A673 (cell line): ENCODE data around the gene SCG5. TPM values are rescaled to one million over a fixed set of nuclear protein-coding genes. Genes with fewer than 3 reads are reported as not detected.

Experiments used
- BruUV-seq: library from RNA; stranded (reverse); fragments of 400-500 nt; replicated peaks from 2 replicates; lab custom pipeline; 2021; lab: Mats Ljungman, UMichigan
- CTCF ChIA-PET: fragments of 300-600 bp; sonication (Branson Sonifier 250); formaldehyde crosslinking; loops from one replicate; lab custom pipeline; 2022; ENCODE audit warnings: antibody characterized with exemption; lab: Charles Lee
- POLR2A ChIA-PET: fragments of 300-600 bp; sonication (Branson Sonifier 250); formaldehyde crosslinking; loops from one replicate; lab custom pipeline; 2022; ENCODE audit warnings: antibody characterized with exemption; ENCODE audit not compliant: low non-redundant PET; lab: Charles Lee
- DNase-seq: peaks from one replicate; pipeline ENCODE4 v3.0.0-alpha.2; 2015; ENCODE audit warnings: low spot score
- H3K27ac ChIP-seq: fragments of 200-600 bp; sonication (generic); 2 replicates; pipeline ENCODE4 v1.5.1; 2016; ENCODE audit warnings: mixed run types, low read depth, mild to moderate bottlenecking, mixed read lengths, antibody characterized with exemption, low read length; ENCODE audit not compliant: poor library complexity, severe bottlenecking
- H3K27me3 ChIP-seq: fragments of 200-600 bp; sonication (generic); replicated peaks from 2 replicates; pipeline ENCODE4 v1.6.1; 2017; ENCODE audit warnings: mixed run types, low read depth, mild to moderate bottlenecking, mixed read lengths, antibody characterized with exemption, low read length; ENCODE audit not compliant: insufficient read depth, poor library complexity
- H3K36me3 ChIP-seq: fragments of 200-600 bp; sonication (generic); 2 replicates; pipeline ENCODE4 v1.6.1; 2016; ENCODE audit warnings: mixed run types, mild to moderate bottlenecking, mixed read lengths, antibody characterized with exemption, low read length; ENCODE audit not compliant: insufficient read depth, poor library complexity, severe bottlenecking
- H3K4me1 ChIP-seq: fragments of 200-600 bp; sonication (generic); 2 replicates; pipeline ENCODE4 v1.6.1; 2017; ENCODE audit warnings: mixed run types, mild to moderate bottlenecking, mixed read lengths, antibody characterized with exemption, low read length; ENCODE audit not compliant: insufficient read depth, poor library complexity, severe bottlenecking
- H3K4me3 ChIP-seq: fragments of 200-600 bp; sonication (generic); 2 replicates; pipeline ENCODE4 v1.5.1; 2016; ENCODE audit warnings: low read depth, mixed run types, mild to moderate bottlenecking, mixed read lengths, low read length; ENCODE audit not compliant: poor library complexity, severe bottlenecking
- H3K9me3 ChIP-seq: fragments of 200-600 bp; sonication (generic); 2 replicates; pipeline ENCODE4 v1.6.1; 2016; ENCODE audit warnings: mixed run types, low read depth, mild to moderate bottlenecking, mixed read lengths, antibody characterized with exemption, low read length; ENCODE audit not compliant: poor library complexity, severe bottlenecking
- CTCF ChIP-seq: fragments of 300-800, 200-600 bp; sonication (generic); conservative IDR thresholded peaks from 2 replicates; pipeline ENCODE4 v1.5.1; 2017; ENCODE audit warnings: low read depth, mild to moderate bottlenecking, antibody characterized with exemption, low read length, moderate library complexity, mixed read lengths
- EZH2 ChIP-seq: fragments of 200-600 bp; sonication (generic); IDR thresholded peaks from 2 replicates; pipeline ENCODE4 v1.6.1; 2017; ENCODE audit warnings: borderline replicate concordance, low read depth, mild to moderate bottlenecking, mixed read lengths, antibody characterized with exemption, low read length; ENCODE audit not compliant: poor library complexity, severe bottlenecking
- intact Hi-C: fragments of 100-400 bp; cut with micrococcal nuclease; formaldehyde crosslinking; loops from one replicate; pipeline ENCODE4 v1.10.0; 2022; ENCODE audit not compliant: unreplicated experiment
- total RNA-seq: library from RNA; stranded (reverse); gene quantifications from 2 replicates; pipeline ENCODE4 v1.2.3, GENCODE V29; 2021

The SCG5 gene
- total RNA-seq, 1 experiment from 2014 or later: 3.1 TPM

GRCh38 chr15:32716216-32716914, 74.9 kb downstream of the SCG5 start:
- Histone ChIP-seq H3K27ac (no peak overlapping the region), H3K36me3 (no peaks in the 10 kb centered on the region), H3K27me3 (peaks cover 92% of the 10 kb centered on the region), H3K9me3 (no peaks in the 10 kb centered on the region), H3K4me1 (peaks cover 7% of the 10 kb centered on the region), H3K4me3 (no peak overlapping the region)
- BruUV-seq: no TSS peak
- intact Hi-C loops: loop anchor here (5.0 kb wide), 1 partner anchor 34 kb away; no protein-coding TSS in a partner anchor
- CTCF ChIA-PET: no interaction called here
- DNase-seq: no peak
- POLR2A ChIA-PET: no interaction called here
- TF ChIP-seq CTCF (no peak), EZH2 (no peak)

GRCh38 chr15:32716915-32717425, 75.5 kb downstream of the SCG5 start:
- peaks cover 91% of the 10 kb centered on the region for H3K27me3 ChIP-seq

More at GRCh38 chr15:32716915-32717425, 75.5 kb downstream of the SCG5 start:
- DNase-seq: no peak
- Histone ChIP-seq H3K27ac (no peak overlapping the region), H3K9me3 (no peaks in the 10 kb centered on the region), H3K4me3 (peak overlapping the region; percentile 27), H3K36me3 (no peaks in the 10 kb centered on the region), H3K4me1 (peaks cover 7% of the 10 kb centered on the region)
- intact Hi-C loops: loop anchor here (5.0 kb wide), 1 partner anchor 35 kb away; no protein-coding TSS in a partner anchor
- ChIA-PET POLR2A (no interaction called here), CTCF (no interaction called here)
- TF ChIP-seq EZH2 (peak; percentile 85), CTCF (no peak)
- BruUV-seq: no TSS peak
